ENCODE measurements around the gene CXCL6. TPM values are rescaled to one million over a fixed set of nuclear protein-coding genes. Genes with fewer than 3 reads are reported as not detected.

CXCL6 gene
- total RNA-seq, 4 donors from 2014 or later, result 0.17 to 2.1 TPM; not detected in 2

DNA sequence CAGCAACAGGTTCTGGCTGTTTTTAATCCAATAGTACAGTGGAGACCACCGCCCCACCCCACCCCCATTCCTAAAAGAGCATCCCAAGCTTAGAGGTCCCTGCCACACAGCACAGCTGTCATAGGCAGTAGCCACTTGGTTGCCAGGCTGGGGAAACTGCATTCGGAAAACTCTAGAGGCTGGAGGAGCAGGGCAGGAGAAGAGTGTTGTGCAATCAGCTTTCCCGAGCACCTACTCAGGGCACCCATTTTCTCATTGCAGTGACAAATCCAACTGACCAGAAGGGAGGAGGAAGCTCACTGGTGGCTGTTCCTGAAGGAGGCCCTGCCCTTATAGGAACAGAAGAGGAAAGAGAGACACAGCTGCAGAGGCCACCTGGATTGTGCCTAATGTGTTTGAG is 33.8 kb downstream of the CXCL6 start:
- 81 to 84% methylated on average over 3 of the region's 3 CpGs for WGBS, 2 donors
- no peak overlapping the region for H3K4me3 ChIP-seq (ENCODE audit: low read depth, poor library complexity, severe bottlenecking)
- intact Hi-C loops (cut with DNase I; ENCODE audit: low total_unique reads), result no loop called here
- TF ChIP-seq POLR2A (IDR thresholded peaks at IDR 0.05), result no peak
- TF ChIP-seq, protein P1, sequence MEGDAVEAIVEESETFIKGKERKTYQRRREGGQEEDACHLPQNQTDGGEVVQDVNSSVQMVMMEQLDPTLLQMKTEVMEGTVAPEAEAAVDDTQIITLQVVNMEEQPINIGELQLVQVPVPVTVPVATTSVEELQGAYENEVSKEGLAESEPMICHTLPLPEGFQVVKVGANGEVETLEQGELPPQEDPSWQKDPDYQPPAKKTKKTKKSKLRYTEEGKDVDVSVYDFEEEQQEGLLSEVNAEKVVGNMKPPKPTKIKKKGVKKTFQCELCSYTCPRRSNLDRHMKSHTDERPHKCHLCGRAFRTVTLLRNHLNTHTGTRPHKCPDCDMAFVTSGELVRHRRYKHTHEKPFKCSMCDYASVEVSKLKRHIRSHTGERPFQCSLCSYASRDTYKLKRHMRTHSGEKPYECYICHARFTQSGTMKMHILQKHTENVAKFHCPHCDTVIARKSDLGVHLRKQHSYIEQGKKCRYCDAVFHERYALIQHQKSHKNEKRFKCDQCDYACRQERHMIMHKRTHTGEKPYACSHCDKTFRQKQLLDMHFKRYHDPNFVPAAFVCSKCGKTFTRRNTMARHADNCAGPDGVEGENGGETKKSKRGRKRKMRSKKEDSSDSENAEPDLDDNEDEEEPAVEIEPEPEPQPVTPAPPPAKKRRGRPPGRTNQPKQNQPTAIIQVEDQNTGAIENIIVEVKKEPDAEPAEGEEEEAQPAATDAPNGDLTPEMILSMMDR (IDR thresholded peaks at IDR 0.05), result no peak
- no peak for DNase-seq (ENCODE audit: low spot score in 2 of 2)

DNA sequence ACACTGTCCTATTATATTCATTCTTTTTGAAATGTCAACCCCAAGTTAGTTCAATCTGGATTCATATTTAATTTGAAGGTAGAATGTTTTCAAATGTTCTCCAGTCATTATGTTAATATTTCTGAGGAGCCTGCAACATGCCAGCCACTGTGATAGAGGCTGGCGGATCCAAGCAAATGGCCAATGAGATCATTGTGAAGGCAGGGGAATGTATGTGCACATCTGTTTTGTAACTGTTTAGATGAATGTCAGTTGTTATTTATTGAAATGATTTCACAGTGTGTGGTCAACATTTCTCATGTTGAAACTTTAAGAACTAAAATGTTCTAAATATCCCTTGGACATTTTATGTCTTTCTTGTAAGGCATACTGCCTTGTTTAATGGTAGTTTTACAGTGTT is 34.3 kb downstream of the CXCL6 start:
- whole genome bisulfite sequencing, 2 donors, result 88 to 93% methylated on average over 1 of the region's 1 CpG
- intact Hi-C loops (cut with DNase I; ENCODE audit: low total_unique reads), result no loop called here
- TF ChIP-seq, protein P1 (IDR thresholded peaks at IDR 0.05), result no peak
- TF ChIP-seq POLR2A (IDR thresholded peaks at IDR 0.05), result no peak
- no peak for DNase-seq (ENCODE audit: low spot score in 2 of 2)
- no peak overlapping the region for H3K4me3 ChIP-seq (ENCODE audit: low read depth, poor library complexity, severe bottlenecking)

DNA sequence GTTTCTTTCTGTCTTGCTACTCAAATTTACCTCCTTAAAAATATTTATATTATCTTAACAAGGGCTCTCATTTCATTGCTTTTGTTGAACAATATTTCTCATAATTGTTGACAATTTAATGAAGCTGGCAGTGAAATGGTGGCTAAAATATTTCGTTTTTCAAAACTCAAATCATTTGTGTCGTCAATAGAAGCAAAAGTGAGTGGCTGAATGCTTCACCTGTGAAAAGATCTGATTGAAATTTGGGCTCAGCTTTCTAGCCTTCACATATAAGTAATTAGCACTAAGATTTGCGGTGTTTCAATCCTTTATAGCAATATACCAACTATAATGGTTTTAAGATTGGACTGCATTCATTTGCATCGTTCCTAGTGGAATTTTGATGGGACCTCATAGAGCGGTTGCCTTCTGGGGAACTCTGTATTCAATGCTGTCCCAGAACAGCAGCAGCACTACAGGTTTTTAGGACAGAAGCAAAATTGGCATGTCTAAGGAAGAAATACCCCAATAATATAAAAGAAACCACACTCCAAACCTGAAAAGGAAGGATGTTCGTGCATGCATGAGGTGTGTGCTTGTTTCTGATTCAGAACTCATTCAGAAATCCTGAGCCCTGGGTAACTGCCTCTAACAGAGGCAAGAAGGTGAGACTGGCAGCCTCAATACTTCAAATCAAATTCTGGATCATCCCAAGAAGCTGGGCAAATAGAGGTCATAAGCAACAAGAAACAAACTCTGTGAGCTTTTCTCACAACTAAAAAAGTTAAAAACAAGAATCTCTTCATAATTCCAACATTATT is 35.2 kb downstream of the CXCL6 start:
- WGBS, 2 donors, result 91% methylated on average over 6 of the region's 6 CpGs
- TF ChIP-seq, protein P1 (IDR thresholded peaks at IDR 0.05), result no peak
- no peak for TF ChIP-seq POLR2A (IDR thresholded peaks at IDR 0.05)

DNA sequence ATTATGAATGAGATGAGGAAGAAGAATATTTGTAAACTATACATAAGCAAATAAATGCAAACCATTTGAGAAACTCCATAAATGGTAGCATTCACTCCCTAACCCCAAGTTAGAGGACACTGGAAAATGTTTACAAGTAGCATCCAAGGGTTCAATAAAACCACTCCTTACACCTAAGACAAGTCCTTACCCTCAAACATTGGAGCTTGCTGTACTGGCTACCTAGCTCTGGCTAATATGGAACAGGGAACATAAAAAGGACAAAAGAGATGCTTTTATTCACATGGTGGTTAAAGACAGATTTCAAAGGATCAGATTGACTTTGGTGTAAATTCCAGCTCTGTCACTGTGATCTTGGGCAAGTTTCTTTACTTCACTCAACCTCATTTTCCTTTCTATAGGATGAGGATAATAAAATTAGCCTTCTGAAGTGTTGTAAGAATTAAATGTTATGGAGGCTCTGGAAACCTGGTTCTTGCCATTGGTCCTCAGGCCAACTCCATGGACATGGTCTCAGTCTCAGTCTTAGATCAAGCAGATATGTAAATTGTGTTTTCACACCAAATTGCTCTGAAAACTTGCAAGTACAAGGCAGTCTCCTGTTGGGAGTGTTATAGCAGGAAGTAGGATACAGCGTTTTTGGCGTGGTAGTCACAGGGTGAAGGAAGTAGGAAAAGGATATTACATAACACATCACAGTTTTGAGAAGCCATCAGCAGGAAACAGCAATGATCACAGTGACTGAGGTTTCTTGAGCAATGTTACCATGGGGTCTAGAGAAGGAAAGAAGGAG is 36.0 kb downstream of the CXCL6 start:
- DNase-seq (ENCODE audit: low spot score in 2 of 2), result no peak
- intact Hi-C loops (cut with DNase I; ENCODE audit: low total_unique reads), result no loop called here
- WGBS, 2 donors, result 67 to 69% methylated on average over 2 of the region's 2 CpGs
- no peak for TF ChIP-seq POLR2A (IDR thresholded peaks at IDR 0.05)
- TF ChIP-seq, protein P1 (IDR thresholded peaks at IDR 0.05), result no peak
- no peak overlapping the region for H3K4me3 ChIP-seq (ENCODE audit: low read depth, poor library complexity, severe bottlenecking)

More for the DNA sequence above, 35.2 kb downstream of the CXCL6 start:
- DNase-seq (ENCODE audit: low spot score in 2 of 2), result no peak
- intact Hi-C loops (cut with DNase I; ENCODE audit: low total_unique reads), result no loop called here
- no peak overlapping the region for H3K4me3 ChIP-seq (ENCODE audit: low read depth, poor library complexity, severe bottlenecking)

DNA sequence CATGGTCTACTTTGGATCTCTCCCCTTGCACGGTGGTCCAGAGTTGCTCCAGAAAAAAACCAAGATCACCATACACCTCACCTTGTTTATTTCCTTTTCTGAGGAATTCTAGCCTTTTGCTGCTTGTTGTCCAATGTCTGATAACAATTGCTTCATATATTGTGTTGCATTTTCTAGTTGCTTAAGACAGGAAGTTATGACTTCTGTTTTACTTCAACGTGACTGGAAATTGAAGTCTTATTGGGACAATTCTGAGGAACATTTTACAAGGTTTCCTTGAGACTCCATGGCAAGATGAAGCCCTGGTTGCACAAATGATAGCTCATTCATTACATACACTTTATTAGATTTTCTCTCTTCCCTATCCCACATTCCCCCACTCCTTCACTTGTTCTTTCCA is 37.9 kb downstream of the CXCL6 start:
- TF ChIP-seq POLR2A (IDR thresholded peaks at IDR 0.05), result no peak
- TF ChIP-seq, protein P1 (IDR thresholded peaks at IDR 0.05), result no peak
- no peak for DNase-seq (ENCODE audit: low spot score in 2 of 2)
- no peak overlapping the region for H3K4me3 ChIP-seq (ENCODE audit: low read depth, poor library complexity, severe bottlenecking)
- 78% methylated on average over 2 of the region's 2 CpGs for WGBS, 2 donors
- intact Hi-C loops (cut with DNase I; ENCODE audit: low total_unique reads), result no loop called here

Measured in lower leg skin (tissue), 4 donors.